ENCODE results near the gene IQSEC3.

IQSEC3 gene

DNA sequence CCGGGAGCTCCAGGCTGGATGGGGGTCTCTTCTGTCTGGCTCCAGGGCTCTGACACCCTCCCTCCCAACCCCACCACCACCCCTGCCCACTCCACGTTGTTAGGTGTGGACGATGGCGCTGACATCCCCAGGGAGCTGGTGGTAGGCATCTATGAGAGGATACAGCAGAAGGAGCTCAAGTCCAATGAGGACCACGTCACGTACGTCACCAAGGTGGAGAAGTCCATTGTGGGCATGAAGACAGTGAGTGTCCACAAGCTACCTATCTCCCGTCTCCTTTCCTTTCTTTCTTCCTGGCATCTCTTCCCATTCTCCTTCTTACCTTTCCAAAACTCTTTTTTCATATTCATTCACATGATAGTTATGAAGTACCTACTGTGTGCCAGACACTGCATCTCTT is 95.3 kb downstream of the IQSEC3 start:
- 100% methylated on average over 5 of the region's 8 CpGs for WGBS (ENCODE audit: insufficient coverage)
- H3K27ac ChIP-seq (ENCODE audit: insufficient read depth in 1 of 2, low read depth in 1 of 2, low read length in 2 of 2, poor library complexity in 1 of 2, severe bottlenecking in 2 of 2): no peak overlapping the region
- ChIA-PET CTCF (interaction anchor here (0.9 to 2.4 kb wide), 4 partner anchors 9 to 21 kb away, joined by 3 to 9 read pairs (median 3); no protein-coding TSS in a partner anchor), POLR2A (interaction anchor here (0.5 kb wide), 1 partner anchor 503 kb away, joined by 4 read pairs; no protein-coding TSS in a partner anchor)
- peaks cover 0 to 19% (median 0%) of the 10 kb centered on the region in 4 experiments for H3K36me3 ChIP-seq (ENCODE audit: control insufficient read depth in 4 of 4, insufficient read depth in 4 of 4, low read length in 3 of 4)
- no peak for DNase-seq
- H3K4me3 ChIP-seq (ENCODE audit: control insufficient read depth in 1 of 7, extremely low read depth in 1 of 7, insufficient read depth in 4 of 7, low read depth in 2 of 7, low read length in 6 of 7): no peak overlapping the region
- H3K9me3 ChIP-seq (ENCODE audit: control extremely low read depth in 1 of 5, control insufficient read depth in 4 of 5, insufficient read depth in 2 of 5, low read depth in 1 of 5, low read length in 4 of 5): no peaks in the 10 kb centered on the region
- H3K27me3 ChIP-seq (replicated peaks in 2 of 5; ENCODE audit: control insufficient read depth in 4 of 5, insufficient read depth in 5 of 5, low read length in 4 of 5): no peaks in the 10 kb centered on the region
- peaks cover 0 to 26% (median 0%) of the 10 kb centered on the region in 4 experiments for H3K4me1 ChIP-seq (ENCODE audit: control extremely low read depth in 1 of 4, control insufficient read depth in 4 of 4, insufficient read depth in 4 of 4, low read length in 3 of 4)

DNA sequence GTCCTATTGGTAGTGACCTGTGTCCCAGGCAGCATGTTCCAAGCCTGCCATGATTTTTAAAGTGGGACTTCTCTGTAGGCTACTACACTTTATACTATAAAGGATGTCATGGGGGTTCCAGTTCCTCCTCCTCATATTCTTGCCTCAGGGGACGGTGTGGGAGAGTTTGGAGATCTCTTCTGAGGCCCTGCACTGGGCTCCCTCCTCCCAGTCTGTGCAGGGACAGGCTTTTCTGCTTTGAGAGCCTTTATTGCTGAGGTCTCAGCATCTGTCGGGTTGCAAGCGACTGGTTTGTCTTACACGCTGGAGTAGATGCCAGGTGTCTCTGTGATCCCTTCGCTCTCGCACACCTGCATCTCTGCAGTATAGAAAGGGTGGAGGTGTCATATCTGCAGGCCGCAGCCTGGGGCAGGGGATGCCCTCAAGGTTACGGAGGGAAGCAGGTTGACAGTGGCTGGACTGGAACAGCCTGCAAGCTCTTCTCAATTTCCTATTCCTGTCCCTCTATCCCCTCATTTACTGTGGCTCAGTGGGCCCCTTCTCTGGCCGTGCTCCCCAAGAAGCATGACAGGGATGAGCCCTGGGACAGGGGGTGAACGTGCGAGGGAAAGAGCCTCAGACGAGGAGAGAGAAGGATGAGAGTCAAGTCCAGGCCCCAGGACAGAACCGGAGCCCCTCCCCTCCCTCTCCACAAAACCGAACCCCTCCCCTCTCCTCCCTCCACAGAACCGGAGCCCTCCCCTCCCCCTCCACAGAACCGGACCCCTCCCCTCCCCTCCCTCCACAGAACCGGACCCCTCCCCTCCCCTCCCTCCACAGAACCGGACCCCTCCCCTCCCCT is 96.1 kb downstream of the IQSEC3 start:
- no peaks in the 10 kb centered on the region for H3K27me3 ChIP-seq (replicated peaks in 2 of 5; ENCODE audit: control insufficient read depth in 4 of 5, insufficient read depth in 5 of 5, low read length in 4 of 5)
- peaks cover 0 to 34% (median under 1%) of the 10 kb centered on the region in 4 experiments for H3K4me1 ChIP-seq (ENCODE audit: control extremely low read depth in 1 of 4, control insufficient read depth in 4 of 4, insufficient read depth in 4 of 4, low read length in 3 of 4)
- POLR2A ChIA-PET: no interaction called here
- 93% methylated on average over 9 of the region's 18 CpGs for WGBS (ENCODE audit: insufficient coverage)
- DNase-seq: no peak
- H3K9me3 ChIP-seq (ENCODE audit: control extremely low read depth in 1 of 5, control insufficient read depth in 4 of 5, insufficient read depth in 2 of 5, low read depth in 1 of 5, low read length in 4 of 5): no peaks in the 10 kb centered on the region
- CTCF ChIA-PET: interaction anchor here (2.4 to 3.4 kb wide), 2 partner anchors 10 to 27 kb away, joined by 9 to 12 read pairs; no protein-coding TSS in a partner anchor
- H3K4me3 ChIP-seq (ENCODE audit: control insufficient read depth in 1 of 7, extremely low read depth in 1 of 7, insufficient read depth in 4 of 7, low read depth in 2 of 7, low read length in 6 of 7): no peak overlapping the region
- H3K27ac ChIP-seq (ENCODE audit: insufficient read depth in 1 of 2, low read depth in 1 of 2, low read length in 2 of 2, poor library complexity in 1 of 2, severe bottlenecking in 2 of 2): no peak overlapping the region
- H3K36me3 ChIP-seq (ENCODE audit: control insufficient read depth in 4 of 4, insufficient read depth in 4 of 4, low read length in 3 of 4): peaks cover 0 to 17% (median 0%) of the 10 kb centered on the region in 4 experiments

DNA sequence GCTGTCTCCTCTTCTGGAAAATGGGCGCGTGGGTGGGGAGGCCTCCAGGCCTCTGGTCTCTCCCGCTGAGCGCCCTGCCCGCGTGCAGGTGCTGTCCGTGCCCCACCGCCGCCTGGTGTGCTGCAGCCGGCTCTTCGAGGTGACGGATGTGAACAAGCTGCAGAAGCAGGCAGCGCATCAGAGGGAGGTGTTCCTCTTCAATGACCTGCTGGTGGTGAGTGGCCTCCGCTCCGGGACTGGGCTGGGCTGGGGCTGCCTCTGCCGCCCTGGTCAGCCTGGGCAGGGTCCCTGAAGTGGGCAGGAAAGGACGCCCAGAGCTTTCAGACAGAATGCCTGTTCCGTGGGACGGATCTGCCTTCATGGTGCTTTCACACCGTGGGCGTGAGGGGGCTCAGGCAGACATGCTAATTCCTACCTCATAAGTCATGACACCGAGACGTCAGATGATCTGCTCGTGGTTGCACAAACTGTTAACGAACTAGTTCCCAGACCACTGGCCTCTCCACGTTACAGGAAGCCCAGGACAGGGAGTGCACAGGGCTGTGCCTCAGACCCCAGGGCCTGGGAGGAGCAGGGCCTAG is 96.9 kb downstream of the IQSEC3 start:
- H3K27me3 ChIP-seq (replicated peaks in 2 of 5; ENCODE audit: control insufficient read depth in 4 of 5, insufficient read depth in 5 of 5, low read length in 4 of 5): no peaks in the 10 kb centered on the region
- CTCF ChIA-PET: interaction anchor here (3.4 kb wide), 1 partner anchor 26 kb away, joined by 12 read pairs; no protein-coding TSS in a partner anchor
- WGBS (ENCODE audit: insufficient coverage): 95% methylated on average over 26 of the region's 26 CpGs
- H3K4me3 ChIP-seq (ENCODE audit: control insufficient read depth in 1 of 7, extremely low read depth in 1 of 7, insufficient read depth in 4 of 7, low read depth in 2 of 7, low read length in 6 of 7): no peak overlapping the region
- POLR2A ChIA-PET: no interaction called here
- DNase-seq: no peak
- H3K36me3 ChIP-seq (ENCODE audit: control insufficient read depth in 4 of 4, insufficient read depth in 4 of 4, low read length in 3 of 4): peaks cover 0 to 14% (median 0%) of the 10 kb centered on the region in 4 experiments
- no peaks in the 10 kb centered on the region for H3K9me3 ChIP-seq (ENCODE audit: control extremely low read depth in 1 of 5, control insufficient read depth in 4 of 5, insufficient read depth in 2 of 5, low read depth in 1 of 5, low read length in 4 of 5)
- H3K4me1 ChIP-seq (ENCODE audit: control extremely low read depth in 1 of 4, control insufficient read depth in 4 of 4, insufficient read depth in 4 of 4, low read length in 3 of 4): peaks cover 0 to 42% (median 8%) of the 10 kb centered on the region in 4 experiments
- H3K27ac ChIP-seq (ENCODE audit: insufficient read depth in 1 of 2, low read depth in 1 of 2, low read length in 2 of 2, poor library complexity in 1 of 2, severe bottlenecking in 2 of 2): no peak overlapping the region

DNA sequence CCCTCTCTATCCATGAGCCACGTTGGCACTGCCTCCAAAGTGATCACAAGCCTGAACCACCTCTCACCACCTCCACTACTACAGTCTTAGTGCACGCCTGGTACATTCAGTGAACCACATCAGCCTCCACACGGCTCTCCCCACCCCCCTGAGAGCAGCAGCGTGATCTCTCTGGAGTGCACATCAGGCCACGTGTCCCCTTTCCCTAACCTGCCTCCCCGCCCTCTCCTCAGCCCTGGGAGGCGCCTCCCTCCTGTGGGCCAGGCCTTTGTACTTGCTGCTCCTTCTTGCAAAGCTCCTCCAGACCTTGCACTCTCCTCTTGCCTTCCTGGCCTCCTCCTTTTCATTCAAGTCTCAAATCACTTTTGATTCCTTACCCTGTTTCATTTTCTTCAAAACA is 97.6 kb downstream of the IQSEC3 start:
- WGBS (ENCODE audit: insufficient coverage): 93% methylated on average over 6 of the region's 7 CpGs

DNA sequence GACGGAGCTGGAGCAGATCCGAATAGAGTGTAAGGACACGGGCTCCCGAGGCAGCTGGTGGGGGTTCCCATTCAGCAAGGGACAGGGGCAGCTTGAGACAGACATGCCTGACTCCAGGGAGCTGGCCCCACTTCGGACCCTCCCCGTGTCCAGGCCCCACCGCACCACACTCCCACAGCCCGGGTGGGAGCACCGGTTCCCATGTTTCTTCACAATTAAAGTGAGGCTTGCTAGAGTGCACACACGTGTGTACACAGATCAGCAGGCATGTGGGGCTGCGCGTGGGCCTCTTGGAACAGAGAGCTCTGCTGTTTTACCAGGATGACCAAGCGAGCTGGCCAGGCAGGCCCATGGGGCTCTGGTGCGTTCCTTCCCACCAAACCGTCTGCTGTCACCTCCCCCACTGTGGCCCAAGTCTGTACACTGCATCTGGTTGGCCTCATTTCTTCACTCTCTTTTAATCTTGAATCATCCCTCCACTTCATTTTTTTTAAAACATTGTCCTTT is 99.3 kb downstream of the IQSEC3 start:
- no peak for DNase-seq
- H3K9me3 ChIP-seq (ENCODE audit: control extremely low read depth in 1 of 5, control insufficient read depth in 4 of 5, insufficient read depth in 2 of 5, low read depth in 1 of 5, low read length in 4 of 5): no peaks in the 10 kb centered on the region
- ChIA-PET CTCF (interaction anchor here (0.9 to 3.4 kb wide), 4 partner anchors 13 to 54 kb away, joined by 6 to 12 read pairs (median 8); no protein-coding TSS in a partner anchor), POLR2A (no interaction called here)
- no peak overlapping the region for H3K27ac ChIP-seq (ENCODE audit: insufficient read depth in 1 of 2, low read depth in 1 of 2, low read length in 2 of 2, poor library complexity in 1 of 2, severe bottlenecking in 2 of 2)
- H3K36me3 ChIP-seq (ENCODE audit: control insufficient read depth in 4 of 4, insufficient read depth in 4 of 4, low read length in 3 of 4): peaks cover 0 to 12% (median 0%) of the 10 kb centered on the region in 4 experiments
- 98% methylated on average over 15 of the region's 15 CpGs for WGBS (ENCODE audit: insufficient coverage)
- H3K4me1 ChIP-seq (ENCODE audit: control extremely low read depth in 1 of 4, control insufficient read depth in 4 of 4, insufficient read depth in 4 of 4, low read length in 3 of 4): peaks cover 0 to 62% (median 28%) of the 10 kb centered on the region in 4 experiments
- no peak overlapping the region for H3K4me3 ChIP-seq (ENCODE audit: control insufficient read depth in 1 of 7, extremely low read depth in 1 of 7, insufficient read depth in 4 of 7, low read depth in 2 of 7, low read length in 6 of 7)
- H3K27me3 ChIP-seq (replicated peaks in 2 of 5; ENCODE audit: control insufficient read depth in 4 of 5, insufficient read depth in 5 of 5, low read length in 4 of 5): no peaks in the 10 kb centered on the region

More for the DNA sequence above, 97.6 kb downstream of the IQSEC3 start:
- Histone ChIP-seq H3K27ac (ENCODE audit: insufficient read depth in 1 of 2, low read depth in 1 of 2, low read length in 2 of 2, poor library complexity in 1 of 2, severe bottlenecking in 2 of 2) (no peak overlapping the region), H3K27me3 (replicated peaks in 2 of 5; ENCODE audit: control insufficient read depth in 4 of 5, insufficient read depth in 5 of 5, low read length in 4 of 5) (no peaks in the 10 kb centered on the region), H3K9me3 (ENCODE audit: control extremely low read depth in 1 of 5, control insufficient read depth in 4 of 5, insufficient read depth in 2 of 5, low read depth in 1 of 5, low read length in 4 of 5) (no peaks in the 10 kb centered on the region), H3K4me3 (ENCODE audit: control insufficient read depth in 1 of 7, extremely low read depth in 1 of 7, insufficient read depth in 4 of 7, low read depth in 2 of 7, low read length in 6 of 7) (no peak overlapping the region), H3K4me1 (ENCODE audit: control extremely low read depth in 1 of 4, control insufficient read depth in 4 of 4, insufficient read depth in 4 of 4, low read length in 3 of 4) (peaks cover 0 to 50% (median 15%) of the 10 kb centered on the region in 4 experiments), H3K36me3 (ENCODE audit: control insufficient read depth in 4 of 4, insufficient read depth in 4 of 4, low read length in 3 of 4) (peaks cover 0 to 12% (median 0%) of the 10 kb centered on the region in 4 experiments)
- ChIA-PET CTCF (interaction anchor here (1.0 to 3.4 kb wide), 3 partner anchors 12 to 25 kb away, joined by 3 to 12 read pairs (median 10); no protein-coding TSS in a partner anchor), POLR2A (no interaction called here)
- DNase-seq: no peak

DNA sequence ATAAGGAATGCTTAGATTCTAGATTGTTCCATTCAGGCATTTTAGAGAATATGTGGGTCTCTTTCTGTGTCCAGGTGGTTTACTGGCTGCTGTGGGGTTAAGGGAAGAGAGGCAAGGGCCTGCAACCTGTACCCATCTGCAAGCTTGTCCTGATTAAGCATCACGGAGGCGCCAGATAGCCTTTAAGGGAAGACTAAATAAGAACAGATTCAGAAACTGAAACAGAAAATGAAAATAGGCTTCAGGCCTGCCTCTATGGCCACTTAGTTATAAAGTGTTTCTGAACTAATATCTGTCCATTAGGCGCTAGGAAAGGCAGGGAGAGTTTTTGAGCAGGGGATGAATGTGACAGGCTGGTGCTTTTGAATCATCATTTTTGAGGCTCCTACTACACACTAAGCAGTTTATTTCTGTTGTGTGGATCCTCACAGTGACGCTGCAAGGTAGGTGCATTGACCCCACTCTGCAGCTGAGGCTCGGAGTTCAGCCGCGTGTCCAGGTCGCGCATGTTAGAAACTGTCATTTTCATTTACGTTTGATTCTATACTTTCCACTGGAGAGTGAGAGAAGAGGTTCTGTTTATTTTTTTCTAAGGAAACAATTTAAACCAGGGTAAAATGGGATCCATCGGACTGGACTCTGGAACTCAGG is 100.0 kb downstream of the IQSEC3 start:
- H3K36me3 ChIP-seq (ENCODE audit: control insufficient read depth in 4 of 4, insufficient read depth in 4 of 4, low read length in 3 of 4): peaks cover 0 to 12% (median 0%) of the 10 kb centered on the region in 4 experiments
- no peak overlapping the region for H3K4me3 ChIP-seq (ENCODE audit: control insufficient read depth in 1 of 7, extremely low read depth in 1 of 7, insufficient read depth in 4 of 7, low read depth in 2 of 7, low read length in 6 of 7)
- H3K4me1 ChIP-seq (ENCODE audit: control extremely low read depth in 1 of 4, control insufficient read depth in 4 of 4, insufficient read depth in 4 of 4, low read length in 3 of 4): peaks cover 0 to 68% (median 30%) of the 10 kb centered on the region in 4 experiments
- no peaks in the 10 kb centered on the region for H3K9me3 ChIP-seq (ENCODE audit: control extremely low read depth in 1 of 5, control insufficient read depth in 4 of 5, insufficient read depth in 2 of 5, low read depth in 1 of 5, low read length in 4 of 5)
- H3K27me3 ChIP-seq (replicated peaks in 2 of 5; ENCODE audit: control insufficient read depth in 4 of 5, insufficient read depth in 5 of 5, low read length in 4 of 5): no peaks in the 10 kb centered on the region
- CTCF ChIA-PET: interaction anchor here (2.0 to 7.4 kb wide), 3 partner anchors 21 to 54 kb away, joined by 6 to 94 read pairs (median 12); no protein-coding TSS in a partner anchor
- DNase-seq: no peak
- H3K27ac ChIP-seq (ENCODE audit: insufficient read depth in 1 of 2, low read depth in 1 of 2, low read length in 2 of 2, poor library complexity in 1 of 2, severe bottlenecking in 2 of 2): no peak overlapping the region
- POLR2A ChIA-PET: no interaction called here
- 93% methylated on average over 7 of the region's 11 CpGs for WGBS (ENCODE audit: insufficient coverage)

Data from common myeloid progenitor, CD34-positive (primary cell).